ENCODE data around the gene ABCG2. TPM values are rescaled to one million over a fixed set of nuclear protein-coding genes. Genes with fewer than 3 reads are reported as not detected.

The ABCG2 gene
- 10 to 100 TPM; 10.5 to 24.4 (median 19.3) TPM for polyA plus RNA-seq (ENCODE audit: insufficient read depth in 1 of 5, insufficient read length in 5 of 5, low replicate concordance in 1 of 5)
- long read RNA-seq, donor 1: 0 reads
- long read RNA-seq, donor 2: 0 reads
- long read RNA-seq, donor 3, partial matches to known transcripts: 5 of 5 reads
- long read RNA-seq, donor 3, other reads (novel, unspliced or antisense): 0 of 5 reads
- long read RNA-seq, donor 4: 0 reads
- long read RNA-seq, donor 5: 0 reads
- long read RNA-seq, donor 6, full-length matches to known transcripts: 2 of 2 reads
- long read RNA-seq, donor 6, partial matches to known transcripts: 0 of 2 reads
- long read RNA-seq, donor 6, other reads (novel, unspliced or antisense): 0 of 2 reads
- long read RNA-seq, donor 7: 0 reads
- long read RNA-seq, donor 8: 0 reads

- DNase-seq: no peak
These were observed at the start of gene ABCG2 for GRCh38 chr4:88158489-88159228. ABCG2 (minus strand) TSS chr4:88158639; CDS start chr4:88139995, 18,644 bp downstream.

- no peak for DNase-seq
These were observed 49.7 kb upstream of the ABCG2 start for GRCh38 chr4:88208156-88208555.

DNA sequence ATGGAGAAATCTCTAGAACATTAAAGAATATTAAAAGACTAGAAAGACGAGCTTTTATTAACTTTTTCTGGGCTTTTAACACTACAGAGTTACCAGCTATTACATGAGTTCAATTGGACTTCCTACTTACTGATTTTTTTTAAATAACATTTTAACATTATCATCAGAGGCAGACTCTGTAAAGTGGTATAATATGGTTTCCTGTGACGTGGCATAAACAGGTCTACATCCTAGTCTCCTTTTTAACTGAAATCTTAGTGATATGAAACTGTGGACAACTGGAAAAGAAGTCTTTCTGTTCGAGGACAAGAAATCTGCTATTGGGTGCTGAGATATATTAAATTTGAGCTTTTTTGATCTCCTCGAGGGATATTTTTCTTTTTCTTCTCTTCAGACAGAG is 48.7 kb upstream of the ABCG2 start:
- DNase-seq: no peak

DNA sequence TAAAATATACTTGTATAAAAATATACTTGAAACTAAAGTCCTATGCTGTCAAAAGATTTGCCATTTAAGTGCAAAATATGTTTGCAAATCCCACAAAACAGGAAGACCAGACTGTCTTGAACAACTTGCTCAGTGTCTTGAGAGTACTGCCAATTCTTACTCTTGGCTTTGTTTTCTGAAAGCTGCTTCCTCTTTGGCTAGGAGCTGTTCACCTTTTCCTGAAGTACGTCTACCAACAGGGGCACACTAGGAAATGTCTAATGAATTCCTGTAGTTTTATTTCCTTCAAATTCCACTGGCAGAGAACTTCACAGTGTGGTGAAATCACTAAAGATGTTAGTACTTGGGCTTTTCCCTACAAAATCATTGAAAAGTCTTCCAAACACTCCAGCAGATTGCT is 46.4 kb upstream of the ABCG2 start:
- no peak for DNase-seq

DNA sequence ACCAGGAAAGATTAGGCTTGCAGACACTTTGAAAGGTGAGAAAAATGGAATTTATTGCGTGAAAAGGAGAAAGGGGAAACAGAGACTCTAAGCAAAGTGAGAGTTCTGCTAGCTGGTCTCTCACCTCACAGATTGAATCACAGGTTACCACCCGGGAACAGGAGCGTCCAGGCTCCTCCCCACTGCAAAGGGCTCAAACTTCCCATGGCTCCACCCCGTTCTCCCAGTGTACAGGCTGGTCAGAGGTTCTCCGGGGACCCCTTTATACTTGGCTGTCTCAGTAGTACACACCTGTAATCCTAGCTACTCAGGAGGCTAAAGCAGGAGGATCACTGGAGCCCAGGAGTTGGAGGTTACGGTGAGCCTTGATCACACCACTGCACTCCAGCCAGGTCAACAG is 44.0 kb upstream of the ABCG2 start:
- DNase-seq: no peak

DNA sequence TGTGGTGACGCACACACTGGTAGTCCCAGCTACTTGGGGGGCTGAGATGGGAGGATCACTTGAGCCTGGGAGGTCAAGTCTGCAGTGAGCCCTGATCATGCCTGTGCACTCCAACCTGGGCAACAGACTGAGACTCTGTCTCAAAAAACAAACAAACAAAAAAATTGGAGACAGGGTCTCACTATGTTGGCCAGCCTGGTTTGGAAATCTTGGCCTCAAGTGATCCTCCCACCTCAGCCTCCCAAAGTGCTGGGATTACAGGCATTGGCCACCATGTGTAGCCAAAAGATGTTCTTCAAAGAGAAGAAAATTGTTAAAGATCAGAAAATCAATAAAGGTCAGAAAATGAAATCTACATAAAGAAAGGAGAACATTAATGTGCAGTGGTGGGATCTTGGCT is 41.7 kb upstream of the ABCG2 start:
- DNase-seq: no peak

DNA sequence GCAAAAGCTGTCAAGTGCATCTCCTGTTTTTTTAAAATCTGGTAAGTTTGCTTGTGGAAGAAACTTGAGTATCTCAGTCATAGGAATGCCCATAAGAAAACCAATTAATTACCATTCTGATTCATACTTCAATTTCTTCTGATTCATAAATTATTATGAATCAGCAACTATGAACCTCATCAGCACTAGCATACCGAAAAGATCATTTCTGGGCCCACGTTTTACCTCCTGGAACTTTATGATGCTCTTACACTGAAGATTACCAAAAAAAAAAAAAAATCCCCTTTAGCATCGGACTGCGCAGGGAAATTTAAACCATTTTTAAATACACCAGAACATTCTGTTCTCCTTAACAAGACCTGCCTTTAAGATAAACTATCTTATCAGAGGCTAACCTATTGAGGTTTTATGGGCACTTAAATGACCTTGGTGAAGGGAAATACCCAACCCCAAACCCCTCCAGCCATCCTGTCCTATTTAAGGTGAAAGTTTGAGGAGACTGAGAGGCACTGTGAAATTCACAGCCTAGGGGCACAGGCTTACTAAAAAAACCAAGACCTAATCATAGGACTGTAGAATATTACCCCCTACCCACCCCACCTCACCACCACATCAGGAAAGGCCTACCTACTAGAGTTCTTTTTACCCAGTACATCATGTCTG is 38.2 kb upstream of the ABCG2 start:
- DNase-seq: no peak

DNA sequence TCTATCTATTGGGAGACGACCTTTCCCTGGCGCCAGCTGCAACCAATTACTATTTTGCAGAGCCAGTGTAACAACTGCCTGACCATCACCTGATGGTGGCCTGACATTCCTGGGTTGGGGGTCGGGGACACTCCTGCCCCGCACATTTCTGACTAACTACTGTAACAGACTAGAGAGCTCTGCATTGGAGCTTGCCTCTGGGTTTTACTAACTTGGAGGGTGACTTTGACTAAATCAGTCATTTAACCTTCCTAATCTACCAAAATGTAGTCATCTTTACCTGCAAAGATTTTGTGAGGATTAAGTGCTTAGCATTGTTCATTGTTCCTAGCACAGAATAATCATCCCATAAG is 37.5 kb upstream of the ABCG2 start:
- DNase-seq: no peak

GRCh38 chr4:88195328-88196012 is 37.0 kb upstream of the ABCG2 start:
- DNase-seq: no peak

DNA sequence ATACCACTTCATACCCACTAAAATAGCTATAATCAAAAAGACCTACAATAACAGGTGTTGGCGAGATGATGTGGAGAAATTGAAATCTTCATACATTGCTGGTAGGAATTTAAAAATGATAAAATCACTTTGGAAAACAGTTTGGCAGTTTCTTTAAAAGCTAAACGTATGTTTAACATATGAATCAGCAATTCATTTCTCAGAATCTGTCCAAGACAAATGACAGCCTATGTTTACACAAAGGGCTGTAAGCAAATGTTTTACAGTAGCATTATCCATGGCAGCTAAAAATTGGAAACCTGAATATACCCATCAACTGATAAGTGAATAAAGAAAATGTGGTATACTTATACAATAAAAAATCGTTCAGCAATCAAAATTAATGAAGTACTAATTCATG is 33.0 kb upstream of the ABCG2 start:
- DNase-seq: no peak

DNA sequence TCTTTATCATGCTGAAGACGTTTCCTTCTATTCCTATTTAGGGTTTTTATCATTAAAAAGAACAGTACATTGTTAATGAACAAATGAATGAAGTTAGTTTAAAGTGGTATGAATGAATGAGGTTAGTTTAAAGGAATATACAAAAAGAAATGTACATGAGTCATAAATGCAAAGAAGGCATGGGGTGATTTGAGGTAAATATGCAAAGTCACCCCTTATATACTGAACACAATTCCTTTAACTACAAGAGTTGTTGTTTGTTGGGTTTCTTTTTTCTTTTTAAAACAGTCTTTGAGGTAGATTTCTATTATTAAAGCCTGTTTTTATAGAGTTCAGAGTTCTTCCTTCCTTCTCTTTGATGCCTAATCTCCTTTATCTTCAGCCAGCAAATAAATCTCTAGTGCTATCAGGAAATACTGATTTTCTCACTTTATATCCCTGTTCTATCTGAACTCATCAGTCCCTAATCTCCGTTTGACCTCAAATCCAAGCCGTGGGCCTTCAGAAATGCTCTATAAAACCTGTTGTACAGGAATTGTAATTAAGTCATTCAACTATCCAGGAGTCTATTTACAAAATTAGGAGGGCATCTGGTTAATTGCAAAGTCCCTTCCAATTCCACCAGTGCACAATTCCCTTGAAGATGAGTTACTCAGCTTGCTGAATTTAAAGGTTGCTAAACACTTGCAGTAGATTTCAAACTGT is 31.6 kb upstream of the ABCG2 start:
- no peak for DNase-seq

GRCh38 chr4:88189418-88189738 is 30.9 kb upstream of the ABCG2 start:
- no peak for DNase-seq

GRCh38 chr4:88188738-88189417 is 30.4 kb upstream of the ABCG2 start:
- no peak for DNase-seq

DNA sequence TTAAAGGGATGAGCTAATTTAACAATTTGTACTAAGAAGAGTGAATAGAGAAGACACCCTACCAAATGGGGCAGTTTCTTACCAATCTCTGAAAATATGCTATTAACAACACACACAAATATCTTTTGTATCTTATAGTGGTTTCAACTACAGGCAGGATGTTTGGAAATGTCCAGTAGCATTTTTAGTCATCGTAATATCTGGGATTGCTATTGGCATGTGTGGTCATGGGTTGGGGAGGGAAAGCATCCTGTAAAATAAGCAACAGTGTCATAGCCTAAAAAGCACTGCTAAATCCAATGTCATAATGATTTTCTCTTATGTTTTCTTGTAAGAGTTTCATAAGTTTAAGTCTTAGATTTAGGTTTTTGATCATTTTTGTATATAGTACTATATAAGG is 29.3 kb upstream of the ABCG2 start:
- no peak for DNase-seq

DNA sequence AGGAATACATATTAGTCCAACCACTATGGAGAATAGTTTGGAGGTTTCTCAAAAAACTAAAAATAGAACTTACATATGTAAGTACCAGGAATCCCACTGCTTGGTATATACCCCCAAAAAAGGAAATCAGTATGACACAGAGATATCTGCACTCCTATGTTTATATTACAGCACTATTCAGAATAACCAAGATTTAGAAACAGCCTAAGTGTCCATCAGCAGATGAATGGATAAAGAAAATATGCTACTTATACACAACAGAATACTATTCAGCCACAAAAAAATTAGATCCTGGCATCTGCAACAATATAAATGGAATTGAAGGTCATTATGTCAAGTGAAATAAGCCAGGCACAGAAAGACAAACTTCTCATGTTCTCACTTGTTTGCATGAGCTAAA is 27.5 kb upstream of the ABCG2 start:
- DNase-seq: no peak

DNA sequence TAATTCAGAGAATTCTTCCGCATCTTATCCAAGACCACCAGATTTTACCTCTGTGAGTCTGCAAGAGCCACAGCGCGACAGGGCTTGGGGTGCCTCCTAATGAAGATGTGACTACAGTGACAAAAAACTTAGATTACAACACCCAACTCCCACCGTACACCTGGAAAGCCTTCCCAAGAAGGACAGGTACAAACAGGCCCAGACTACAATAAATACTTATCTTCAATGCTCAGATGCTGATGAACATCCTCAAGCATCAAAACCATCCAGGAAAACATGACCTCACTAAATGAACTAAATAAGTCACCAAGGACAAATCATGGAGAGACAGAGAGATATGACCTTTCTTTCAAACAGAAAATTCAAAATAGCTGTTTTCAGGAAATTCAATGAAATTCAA is 20.8 kb upstream of the ABCG2 start:
- no peak for DNase-seq

GRCh38 chr4:88178626-88179231 is 20.3 kb upstream of the ABCG2 start:
- DNase-seq: no peak

DNA sequence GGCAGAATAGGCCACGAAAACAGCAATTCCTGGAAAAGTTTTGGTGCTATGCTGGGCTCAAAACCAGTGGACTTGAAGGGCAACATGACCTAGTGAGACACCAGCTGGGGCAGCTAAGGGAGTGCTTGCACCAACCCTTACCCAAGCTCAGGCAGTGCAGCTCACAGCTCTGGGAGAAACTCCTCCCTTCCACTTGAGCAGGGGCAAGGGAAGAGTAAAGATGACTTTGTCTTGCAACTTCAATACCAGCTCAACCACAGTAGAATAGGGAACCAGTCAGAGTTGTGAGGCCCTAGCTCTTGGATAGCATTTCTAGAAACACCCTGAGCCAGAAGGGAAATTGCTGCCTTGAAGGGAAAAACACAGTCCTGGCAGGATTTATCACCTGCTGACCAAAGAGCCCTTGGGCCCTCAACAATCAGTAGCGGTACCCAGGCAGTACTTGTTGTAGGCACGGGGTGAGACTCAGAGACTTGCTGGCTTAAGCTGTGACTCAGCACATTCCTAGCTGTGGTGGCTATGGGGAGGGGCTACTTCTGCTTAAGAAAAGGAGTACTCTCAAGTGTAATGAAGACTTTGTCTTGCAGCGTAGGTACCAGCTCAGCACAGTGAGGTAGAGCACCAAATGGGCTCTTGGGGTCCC is 19.7 kb upstream of the ABCG2 start:
- peak in 1 of 2 donors; percentile 15 for DNase-seq

DNA sequence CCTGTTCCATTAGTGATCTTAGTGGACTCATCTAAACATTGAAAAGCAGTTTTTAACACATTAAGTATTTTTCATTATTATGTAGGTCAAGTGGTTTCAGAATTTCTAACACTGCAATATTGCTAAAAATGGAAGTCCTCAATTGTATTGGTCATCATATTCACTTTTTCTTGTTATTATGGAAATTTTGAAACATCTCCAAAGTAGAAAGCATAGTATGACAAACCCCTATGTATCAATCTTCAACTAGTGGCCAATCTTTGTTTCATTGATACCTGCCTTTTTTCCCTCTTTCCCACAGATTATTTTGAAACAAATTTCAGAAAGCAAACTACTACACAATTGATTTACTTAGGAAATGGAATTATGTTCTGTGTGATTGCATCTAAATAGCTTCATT is 14.5 kb upstream of the ABCG2 start:
- DNase-seq: no peak

DNA sequence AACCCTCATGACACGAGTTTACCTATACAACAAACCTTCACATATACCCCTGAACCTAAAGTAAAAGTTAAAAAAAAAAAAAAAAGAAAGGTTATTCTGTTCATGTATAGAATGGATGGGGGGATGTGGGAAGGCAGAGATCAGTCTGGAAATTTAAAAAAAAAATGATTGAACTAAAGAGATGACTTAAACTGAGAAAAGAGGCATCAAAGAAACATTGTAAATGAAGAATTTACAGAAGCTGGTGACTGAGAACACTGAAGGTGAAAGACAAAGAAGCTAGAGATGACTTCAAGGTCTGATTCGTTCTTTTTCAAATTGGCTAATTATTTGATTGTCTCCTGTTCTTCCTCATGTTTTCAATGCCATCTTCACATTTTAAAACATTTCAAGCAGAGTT is 12.8 kb upstream of the ABCG2 start:
- no peak for DNase-seq
